HG03066 (cell line): ENCODE measurements around the gene INSIG2.
"Not testable (repeated sequence)": the region's sequence is repeated elsewhere in the genome, so short reads cannot be mapped to it uniquely, and the experiment has no call there.

ENCODE experiments used
- ATAC-seq: cut with Tn5 transposase; IDR thresholded peaks from one replicate; pipeline ENCODE4 v1.9.1; 2021; ENCODE audit warnings: low read depth; ENCODE audit not compliant: unreplicated experiment

INSIG2 gene

DNA sequence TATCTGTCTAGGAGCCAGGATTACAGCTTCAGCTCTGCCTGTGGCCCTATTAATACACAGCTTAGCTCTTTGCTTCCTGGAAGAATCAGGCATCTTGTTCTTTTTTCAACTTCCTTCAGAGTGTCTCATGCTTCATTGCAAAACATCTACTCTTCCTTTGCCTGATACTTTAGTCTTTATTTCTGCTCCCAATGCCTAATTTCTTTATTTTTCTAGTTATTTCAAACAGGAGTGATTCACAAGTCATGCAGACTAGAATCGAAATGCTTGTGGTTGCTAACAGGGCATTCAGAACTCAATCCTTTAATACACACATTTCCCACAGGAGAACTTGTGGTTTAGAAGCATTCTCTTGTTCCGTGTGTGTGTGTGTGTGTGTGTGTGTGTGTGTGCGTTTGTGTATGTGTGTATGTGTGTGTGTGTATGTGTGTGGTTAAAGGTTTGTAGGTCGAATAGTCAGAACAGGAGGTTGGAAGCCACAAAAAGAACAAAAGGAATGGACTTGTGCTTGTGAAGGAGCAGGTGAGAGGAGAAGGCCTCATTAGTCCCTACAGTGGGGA, 28.3 kb upstream of the INSIG2 start:
- ATAC-seq: no peak

GRCh38 chr2:118061135-118061955, 26.9 kb upstream of the INSIG2 start:
- ATAC-seq: peak; percentile 69

GRCh38 chr2:118062048-118062447, 26.2 kb upstream of the INSIG2 start:
- ATAC-seq: no peak

DNA sequence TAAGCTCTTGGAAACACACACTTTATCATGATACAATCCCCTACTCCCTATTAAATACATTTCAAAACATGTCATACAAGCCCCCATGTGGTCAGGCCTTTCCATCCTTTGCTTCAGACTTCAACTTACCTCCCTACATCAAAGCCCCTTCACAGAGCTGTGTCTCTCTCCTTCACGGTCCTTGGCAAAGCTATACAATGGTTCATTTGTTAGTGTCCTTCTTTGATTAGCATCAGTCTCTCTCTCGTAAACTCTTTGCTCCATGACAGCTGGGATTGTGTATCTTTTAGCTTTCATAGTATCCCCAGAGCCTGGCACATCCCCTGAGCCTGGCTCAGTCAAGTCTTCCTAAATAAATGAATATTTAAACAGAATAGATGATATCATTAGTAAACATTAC, 25.6 kb upstream of the INSIG2 start:
- no peak for ATAC-seq

- no peak for ATAC-seq
Observed at GRCh38 chr2:118065015-118065706, 23.1 kb upstream of the INSIG2 start.

- ATAC-seq: no peak
Observed at GRCh38 chr2:118065921-118066511, 22.3 kb upstream of the INSIG2 start.

GRCh38 chr2:118077636-118078247, 10.5 kb upstream of the INSIG2 start:
- ATAC-seq: no peak

DNA sequence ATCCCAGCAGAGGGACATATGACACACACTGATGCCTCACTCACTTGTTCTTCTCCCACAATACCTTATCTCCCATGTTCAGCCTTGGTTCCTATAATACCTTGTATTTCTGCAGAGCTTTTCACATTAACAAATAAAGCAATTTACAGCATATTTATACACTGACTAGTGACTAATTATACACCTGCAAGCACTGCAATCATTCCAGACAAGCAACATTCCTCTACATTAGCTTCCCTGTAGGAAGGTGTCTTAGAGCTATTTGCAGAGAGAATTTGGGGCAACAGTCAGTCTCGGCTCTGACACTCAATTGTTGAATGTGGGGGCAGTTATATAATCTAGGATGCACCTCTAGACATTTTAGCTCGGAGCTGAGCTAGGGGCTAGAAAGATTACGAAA, 9.5 kb upstream of the INSIG2 start:
- no peak for ATAC-seq

GRCh38 chr2:118084491-118085089, 3.7 kb upstream of the INSIG2 start:
- ATAC-seq: no peak

GRCh38 chr2:118085173-118086023, 2.9 kb upstream of the INSIG2 start:
- ATAC-seq: no peak

- ATAC-seq: no peak
Observed at GRCh38 chr2:118086024-118086633, 2.1 kb upstream of the INSIG2 start.

- peak; percentile 27 for ATAC-seq
Observed at GRCh38 chr2:118089139-118089800, 999 bp downstream of the INSIG2 start.

GRCh38 chr2:118090387-118091139, 2.3 kb downstream of the INSIG2 start:
- no peak for ATAC-seq

GRCh38 chr2:118091140-118091478, 2.8 kb downstream of the INSIG2 start:
- no peak for ATAC-seq

DNA sequence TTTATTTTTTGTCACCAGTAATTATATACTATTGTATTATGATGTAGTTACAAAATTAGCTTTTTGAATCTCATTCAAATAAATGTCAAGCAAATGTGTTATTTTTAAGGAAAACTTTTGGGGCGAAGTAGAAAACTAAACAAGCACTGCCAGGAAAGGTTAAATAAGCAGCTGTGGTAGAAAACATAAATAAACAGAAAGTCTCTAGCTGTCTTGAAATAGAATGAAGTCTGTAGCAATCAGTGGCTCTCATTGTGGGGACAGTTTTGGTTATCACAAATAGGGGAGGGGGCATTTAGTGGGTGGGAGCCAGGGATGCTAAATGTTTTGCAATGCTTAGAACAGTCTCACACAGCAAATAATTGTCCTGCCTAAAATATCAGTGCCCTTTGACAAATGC, 3.4 kb downstream of the INSIG2 start:
- no peak for ATAC-seq

DNA sequence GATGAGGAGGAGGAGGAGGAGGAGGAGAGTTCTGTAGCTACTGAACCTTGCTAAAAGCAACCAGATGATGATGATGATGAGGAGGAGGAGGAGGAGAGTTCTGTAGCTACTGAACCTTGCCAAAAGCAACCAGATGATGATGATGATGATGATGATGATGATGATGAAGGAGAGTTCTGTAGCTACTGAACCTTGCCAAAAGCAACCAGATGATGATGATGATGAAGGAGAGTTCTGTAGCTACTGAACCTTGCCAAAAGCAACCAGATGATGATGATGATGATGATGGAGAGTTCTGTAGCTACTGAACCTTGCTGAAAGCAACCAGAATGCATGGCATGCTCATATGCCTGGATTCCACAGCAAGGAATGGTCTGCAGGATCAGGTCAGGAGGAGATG, 5.8 kb downstream of the INSIG2 start:
- not testable (repeated sequence) for ATAC-seq

DNA sequence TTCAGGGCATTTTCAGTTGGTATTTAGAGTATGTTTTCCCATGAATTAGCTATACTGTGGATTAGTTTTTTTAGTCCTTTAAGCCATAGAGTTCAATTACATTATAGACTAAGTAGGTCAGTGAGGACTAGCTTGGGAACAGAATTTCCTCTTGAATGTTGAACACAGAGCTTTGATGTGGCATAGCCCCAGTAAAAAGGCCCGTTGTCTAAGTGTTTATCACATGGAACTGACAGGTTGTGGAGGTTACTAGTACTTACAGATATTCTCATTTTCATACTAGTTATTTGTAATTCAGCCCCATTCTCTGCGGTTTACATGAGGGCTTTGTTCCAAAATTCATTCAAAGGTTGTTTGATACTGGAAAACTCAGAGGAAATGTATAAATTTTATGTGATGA, 6.2 kb downstream of the INSIG2 start:
- no peak for ATAC-seq

DNA sequence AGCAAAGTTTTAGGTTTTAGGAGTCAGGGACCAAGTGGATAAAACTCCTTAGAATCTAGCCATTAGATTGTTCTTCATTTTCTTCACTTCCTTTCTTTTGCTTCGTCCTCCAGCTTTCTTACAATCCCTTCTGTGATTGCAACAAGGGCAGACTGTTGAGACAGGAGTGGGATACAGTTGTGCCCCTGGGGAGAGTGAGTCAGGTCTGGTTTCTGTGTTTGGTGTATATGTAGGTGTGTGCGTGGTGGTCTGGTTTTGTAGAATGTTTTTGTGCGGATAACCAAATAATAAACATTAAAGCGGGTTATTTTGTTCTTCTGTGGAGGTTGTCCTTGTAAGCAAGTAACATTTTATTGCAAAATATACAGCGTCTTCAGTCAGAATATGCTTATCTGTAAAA, 7.3 kb downstream of the INSIG2 start:
- ATAC-seq: no peak
